NCI-H2107 treated with DMSO at 0.1 percent for 48 hours (cell line): ENCODE data around the gene CACNA2D4.

Source experiments
- DNase-seq: peaks from one replicate; lab custom pipeline; 2025; ENCODE audit not compliant: unreplicated experiment; lab: John Stamatoyannopoulos, UW

Gene CACNA2D4

GRCh38 chr12:1890119-1890703 lies 28.2 kb downstream of the CACNA2D4 start:
- DNase-seq = no peak

GRCh38 chr12:1888923-1889322 lies 29.5 kb downstream of the CACNA2D4 start:
- DNase-seq = no peak

- DNase-seq = no peak
Observed at GRCh38 chr12:1886396-1887008, 31.9 kb downstream of the CACNA2D4 start.

GRCh38 chr12:1885599-1886245 lies 32.7 kb downstream of the CACNA2D4 start:
- DNase-seq = no peak

DNA sequence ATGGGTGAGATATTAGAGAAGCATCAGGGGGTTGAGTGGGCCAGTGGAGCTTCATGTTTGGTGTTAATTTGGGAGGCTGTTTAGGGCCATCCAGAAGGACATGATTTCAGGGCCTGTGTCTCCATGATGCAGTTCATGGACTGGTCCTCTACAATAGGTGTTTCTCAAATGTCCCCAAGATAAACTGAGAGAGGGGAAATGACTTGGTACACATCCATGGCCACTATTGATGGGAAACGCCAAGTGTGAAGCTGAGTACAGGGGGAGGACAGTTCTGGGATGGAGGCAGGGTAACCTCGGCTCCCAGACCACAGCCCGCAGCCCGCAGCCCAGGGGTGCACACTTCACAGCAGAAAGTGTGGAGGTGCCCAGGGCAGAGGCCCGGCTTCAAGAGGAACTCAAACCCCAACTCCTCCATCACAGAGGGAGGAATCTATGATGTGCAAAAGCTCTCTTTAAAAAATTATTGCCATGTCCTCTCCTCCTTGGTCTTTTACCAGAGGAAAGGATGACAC lies 33.3 kb downstream of the CACNA2D4 start:
- DNase-seq = no peak

GRCh38 chr12:1884651-1885050 lies 33.8 kb downstream of the CACNA2D4 start:
- no peak for DNase-seq

DNA sequence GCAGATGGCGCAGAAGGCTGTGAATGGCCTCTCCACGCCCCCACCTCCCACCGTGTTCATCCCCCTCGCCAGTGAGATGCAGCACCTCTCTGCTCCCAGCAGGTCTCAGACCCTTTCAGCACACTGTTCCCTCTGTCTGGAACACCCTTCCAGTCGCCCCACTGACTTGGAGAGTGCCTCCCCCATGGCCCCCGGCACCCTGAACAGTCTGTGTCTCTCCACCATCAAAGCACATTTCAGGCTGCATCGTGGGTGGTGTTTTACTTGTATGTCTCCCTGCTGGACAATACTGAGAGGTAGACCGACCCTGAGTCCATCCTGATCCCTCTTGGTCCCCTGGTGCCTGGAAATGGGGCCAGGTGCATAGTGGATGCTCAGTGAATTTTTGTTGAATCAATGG lies 34.9 kb downstream of the CACNA2D4 start:
- no peak for DNase-seq

GRCh38 chr12:1882850-1883470 lies 35.5 kb downstream of the CACNA2D4 start:
- DNase-seq = no peak

DNA sequence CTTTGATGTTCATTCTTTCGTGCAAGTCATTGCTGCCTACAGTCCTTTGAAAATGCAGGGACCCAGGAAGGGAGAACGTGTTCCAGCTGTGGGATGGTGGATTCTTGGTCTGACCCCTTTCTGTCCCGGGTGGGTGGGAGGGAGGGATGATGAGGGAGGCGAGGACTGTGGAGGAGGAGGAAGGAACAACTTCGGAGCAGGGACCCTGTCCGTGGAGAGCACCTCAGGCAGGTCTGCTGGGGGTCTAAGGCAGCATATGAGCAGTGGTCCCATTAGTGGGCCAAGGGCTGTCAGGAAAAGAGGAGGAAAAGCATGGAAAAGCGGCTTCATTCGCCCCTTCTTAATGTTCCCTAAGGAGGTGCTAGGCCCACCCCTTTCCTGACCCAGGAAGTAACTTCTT lies 36.0 kb downstream of the CACNA2D4 start:
- no peak for DNase-seq

- DNase-seq = no peak
Observed at GRCh38 chr12:1881936-1882335, 36.5 kb downstream of the CACNA2D4 start.

DNA sequence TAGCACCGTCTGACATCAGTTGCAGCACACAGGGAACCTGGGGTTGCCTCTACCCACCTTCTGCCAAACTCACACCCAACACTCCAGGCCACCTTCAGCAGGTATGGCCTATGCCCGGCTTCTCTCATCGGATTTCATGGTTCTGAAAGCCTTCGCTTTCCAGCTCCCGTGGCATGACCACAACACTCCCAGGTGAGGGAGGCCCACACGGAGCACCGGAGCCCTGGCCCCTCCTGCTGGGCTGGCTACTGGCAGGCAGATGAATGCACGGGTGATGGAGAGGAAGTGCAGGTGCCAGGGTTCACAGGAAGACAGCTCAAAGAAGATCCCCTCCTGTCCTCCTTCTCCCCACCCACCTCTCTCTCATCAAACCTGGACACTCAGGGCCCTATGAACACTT lies 37.2 kb downstream of the CACNA2D4 start:
- no peak for DNase-seq

DNA sequence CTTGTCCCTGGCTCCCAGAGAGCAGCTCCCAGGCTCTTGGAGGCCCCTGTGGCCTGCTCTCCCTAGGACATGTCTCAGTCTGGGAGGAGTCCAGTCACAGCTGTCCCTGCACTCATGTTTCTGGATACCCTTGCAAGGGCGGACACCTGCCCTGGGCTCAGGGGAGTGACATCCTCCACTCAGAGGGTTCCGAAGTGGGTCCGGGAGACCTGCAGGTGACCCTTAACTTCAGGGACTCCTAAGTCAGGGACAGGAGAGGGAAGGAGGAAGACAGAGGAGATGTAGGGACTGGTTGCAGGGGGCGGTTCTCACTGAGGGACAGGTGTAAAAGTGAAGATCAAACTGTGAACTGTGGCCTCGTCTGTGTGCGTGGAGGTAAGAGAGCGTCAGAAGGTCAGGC lies 37.6 kb downstream of the CACNA2D4 start:
- no peak for DNase-seq

DNA sequence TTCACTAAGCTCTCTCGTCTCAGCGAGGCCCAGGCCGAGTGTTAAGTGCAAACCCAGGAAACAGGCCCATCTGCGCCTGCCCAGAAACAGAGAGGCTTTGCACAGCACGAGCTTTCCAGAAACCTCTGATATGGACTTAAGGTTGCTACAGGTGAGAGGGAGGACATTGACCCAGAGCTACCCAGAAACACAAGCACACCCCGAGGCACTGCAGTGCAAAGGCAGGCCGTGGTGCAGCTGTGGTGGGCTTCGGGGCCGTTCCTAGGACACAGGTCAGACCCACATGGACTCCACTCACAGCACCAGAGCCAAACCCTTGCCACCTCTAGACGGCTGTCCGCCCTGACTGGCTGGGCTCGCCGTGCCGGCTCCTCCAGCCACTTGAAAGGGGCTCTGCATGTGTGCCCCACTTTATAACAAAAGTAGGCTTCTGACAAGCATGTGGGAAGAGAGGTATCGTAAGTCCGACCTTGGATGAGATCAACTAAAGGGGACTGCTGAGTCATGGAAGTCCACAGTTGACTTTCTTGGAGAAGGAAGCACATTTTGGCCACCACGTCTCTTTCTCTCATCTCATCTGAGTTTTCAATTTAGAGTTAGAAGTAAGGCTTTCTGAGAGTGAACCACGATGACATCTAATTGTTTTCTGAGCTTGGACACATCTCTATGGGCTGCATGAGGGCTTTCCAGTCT lies 38.2 kb downstream of the CACNA2D4 start:
- no peak for DNase-seq

DNA sequence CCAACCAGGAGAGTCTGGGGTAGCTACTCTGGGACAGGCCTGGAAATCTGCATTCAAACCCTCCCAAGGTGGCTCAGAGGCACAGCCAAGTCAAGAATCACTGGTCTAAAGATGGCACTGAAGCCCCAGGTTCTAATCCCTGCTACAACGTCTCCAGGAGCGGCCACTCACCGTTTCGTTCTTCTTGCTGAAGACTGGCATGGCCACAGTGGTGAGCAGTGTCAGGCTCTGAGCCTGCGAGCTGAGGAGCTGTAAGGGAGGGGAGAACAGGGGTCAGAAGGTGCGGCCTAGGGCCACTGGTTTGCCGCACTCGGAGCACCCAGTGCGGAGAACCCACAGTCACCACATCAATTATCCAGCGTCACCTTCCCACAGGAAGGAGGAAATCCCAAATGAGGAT lies 38.8 kb downstream of the CACNA2D4 start:
- DNase-seq = no peak

GRCh38 chr12:1878695-1879094 lies 39.8 kb downstream of the CACNA2D4 start:
- no peak for DNase-seq

DNA sequence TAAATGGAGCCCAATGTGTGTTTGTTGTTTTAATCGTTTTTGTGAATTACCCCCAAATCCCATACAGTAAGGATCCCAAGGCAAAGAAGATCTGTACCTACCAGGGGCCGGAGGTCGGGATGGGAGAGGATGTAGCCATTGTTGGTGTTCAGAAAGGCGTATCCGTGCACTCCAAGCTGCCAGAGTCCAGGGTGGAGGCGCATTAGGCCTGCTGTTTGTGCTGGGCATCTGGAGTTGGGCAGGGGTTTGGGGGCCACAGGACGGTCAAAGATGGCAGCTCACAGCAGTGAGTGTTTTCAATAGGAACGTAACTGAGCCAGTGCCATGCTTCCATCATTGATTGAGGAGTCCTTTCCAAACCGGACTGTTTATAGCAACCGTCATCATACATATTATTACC lies 40.2 kb downstream of the CACNA2D4 start:
- DNase-seq = no peak

DNA sequence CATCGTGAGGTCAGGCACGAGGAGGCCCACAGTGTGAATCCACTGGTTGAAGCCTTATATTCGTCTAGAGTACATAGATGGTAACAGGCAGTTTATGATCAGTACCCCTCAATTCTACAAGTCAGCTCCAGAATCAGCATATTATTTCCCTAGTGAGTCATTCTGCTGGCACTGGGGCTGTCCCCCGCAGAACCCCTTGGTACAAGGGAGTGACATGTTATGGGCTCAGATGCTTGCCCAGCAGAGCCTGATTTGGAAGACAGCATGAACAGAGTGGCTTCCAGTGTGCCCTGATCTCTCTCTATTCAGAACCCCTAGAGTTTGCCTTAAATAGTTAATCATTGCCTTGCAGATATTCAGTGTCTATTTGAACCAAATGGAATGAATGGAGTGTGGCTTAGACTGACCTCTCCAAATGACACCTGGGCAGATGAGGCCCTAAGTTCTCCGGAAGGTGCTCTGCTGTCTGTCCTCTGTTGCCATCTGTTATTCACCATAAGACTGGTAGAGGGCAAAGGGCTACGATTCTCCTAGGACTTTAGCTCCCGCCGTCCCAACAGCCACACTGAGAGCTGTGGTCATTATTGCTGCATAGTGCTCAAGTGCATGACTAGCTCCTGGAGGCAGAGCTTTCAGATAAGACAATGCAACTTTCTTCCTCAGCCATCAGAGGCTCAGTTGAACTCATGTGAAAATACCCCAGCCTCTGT lies 41.1 kb downstream of the CACNA2D4 start:
- DNase-seq = no peak

DNA sequence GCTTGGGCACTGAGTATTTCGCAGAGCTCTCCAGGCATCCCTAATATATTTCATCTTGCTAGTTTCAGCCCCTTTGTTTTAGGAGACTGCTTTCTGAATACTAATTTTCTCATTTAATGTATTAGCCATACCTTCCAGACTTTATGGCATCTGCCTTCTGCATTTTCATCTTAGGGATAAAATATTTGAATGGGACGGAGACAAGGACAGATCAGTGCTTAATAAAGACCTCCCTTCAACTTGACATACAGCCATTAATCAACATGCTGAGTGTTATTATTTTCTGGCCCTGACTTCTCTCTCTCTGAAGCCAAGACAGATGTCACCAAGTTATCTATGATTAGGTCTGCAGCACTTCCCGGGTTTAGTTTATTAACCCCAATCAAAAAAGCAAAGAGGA lies 42.4 kb downstream of the CACNA2D4 start:
- DNase-seq = no peak

GRCh38 chr12:1875608-1876007 lies 42.8 kb downstream of the CACNA2D4 start:
- DNase-seq = no peak

DNA sequence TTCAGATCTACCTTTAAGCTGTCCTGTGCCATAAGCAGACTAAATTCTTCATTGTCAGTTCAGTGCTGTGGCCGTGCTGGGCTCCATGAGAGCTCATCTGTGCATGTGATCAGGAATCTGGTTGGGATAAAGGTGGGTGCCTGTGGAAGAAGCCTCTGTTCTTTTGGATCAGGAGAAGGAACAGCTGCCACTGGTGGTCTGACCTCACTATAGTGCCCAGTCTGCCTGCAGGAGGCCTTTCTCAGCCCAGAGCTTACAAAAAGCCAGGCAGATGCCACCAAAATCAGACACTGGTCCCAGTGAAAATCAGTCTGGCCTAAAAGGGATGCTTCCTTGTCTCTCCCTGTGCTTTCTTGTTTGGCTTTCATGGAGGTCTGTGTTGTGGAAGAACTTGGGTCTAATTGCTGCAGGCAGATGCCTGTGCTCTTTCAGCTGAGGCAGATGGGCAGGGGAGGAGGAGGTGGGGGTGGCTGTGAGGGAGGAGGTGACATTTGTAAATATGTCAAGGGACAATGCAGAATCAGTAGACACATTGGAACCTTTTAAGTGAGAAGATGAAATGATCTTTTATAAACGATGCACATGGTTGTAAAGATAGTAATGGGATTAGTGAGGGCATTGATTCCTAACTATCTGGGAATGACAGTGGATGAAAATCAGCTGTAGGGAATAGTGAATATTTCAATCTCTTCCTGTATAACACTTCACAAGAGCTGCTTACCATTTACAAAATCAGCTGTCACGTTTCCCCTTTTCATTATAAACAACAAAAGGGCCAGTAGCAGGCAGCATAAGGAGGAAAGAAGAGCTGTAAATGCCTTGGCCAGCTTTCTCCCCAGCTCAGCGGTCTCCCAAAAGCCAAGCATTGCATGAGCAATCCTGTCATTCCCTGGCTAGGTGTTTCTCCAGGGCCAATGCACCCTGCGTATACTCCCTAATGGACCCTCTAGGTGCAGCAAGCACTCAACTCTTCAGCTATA lies 44.6 kb downstream of the CACNA2D4 start:
- DNase-seq = no peak
